GM23338 (cell line): ENCODE data around the gene B4GALNT2. TPM values are rescaled to one million over a fixed set of nuclear protein-coding genes. Genes with fewer than 3 reads are reported as not detected.

Experiments
- ATAC-seq: fragments of 200-7000 bp; cut with Tn5 transposase; 3 replicates; pipeline ENCODE4 v1.9.1; 2020
- DNase-seq: peaks from one replicate; pipeline ENCODE4 v3.0.0-alpha.2; 2015; ENCODE audit warnings: low spot score
- H2AFZ ChIP-seq: fragments of 200-600 bp; sonication (generic); 2 replicates; pipeline ENCODE4 v1.8.0; 2016; ENCODE audit warnings: antibody characterized with exemption, mild to moderate bottlenecking, moderate library complexity
- H3F3A ChIP-seq: fragments of 200-600 bp; sonication (generic); replicated peaks from 2 replicates; pipeline ENCODE4 v1.8.0; 2017; ENCODE audit warnings: antibody characterized with exemption, mixed run types, low read depth
- H3K27ac ChIP-seq: fragments of 200-600 bp; sonication (generic); 2 replicates; pipeline ENCODE4 v1.6.1; 2016; ENCODE audit warnings: low read depth
- H3K27me3 ChIP-seq: fragments of 200-600 bp; sonication (generic); 2 replicates; pipeline ENCODE4 v1.8.0; 2016; ENCODE audit warnings: mild to moderate bottlenecking, mixed run types, moderate library complexity; ENCODE audit not compliant: insufficient read depth
- H3K36me3 ChIP-seq: fragments of 200-600 bp; sonication (generic); 2 replicates; pipeline ENCODE4 v1.8.0; 2016; ENCODE audit warnings: mild to moderate bottlenecking; ENCODE audit not compliant: insufficient read depth
- H3K4me1 ChIP-seq: fragments of 200-600 bp; sonication (generic); 2 replicates; pipeline ENCODE4 v1.8.0; 2016; ENCODE audit warnings: mild to moderate bottlenecking, moderate library complexity; ENCODE audit not compliant: insufficient read depth
- H3K4me2 ChIP-seq: fragments of 200-600 bp; sonication (generic); 2 replicates; pipeline ENCODE4 v1.7.1; 2017; ENCODE audit warnings: mixed run types
- H3K4me3 ChIP-seq: fragments of 200-600 bp; sonication (generic); 2 replicates; pipeline ENCODE4 v1.6.1; 2016; ENCODE audit warnings: mixed run types
- H3K79me2 ChIP-seq: fragments of 200-600 bp; sonication (generic); replicated peaks from 2 replicates; pipeline ENCODE4 v1.8.0; 2017; ENCODE audit warnings: mild to moderate bottlenecking; ENCODE audit not compliant: insufficient read depth
- H3K9me2 ChIP-seq: fragments of 200-600 bp; sonication (generic); 2 replicates; pipeline ENCODE4 v1.8.0; 2017; ENCODE audit not compliant: insufficient read depth
- H4K20me1 ChIP-seq: fragments of 200-600 bp; sonication (generic); replicated peaks from 2 replicates; pipeline ENCODE4 v1.8.0; 2017; ENCODE audit warnings: mild to moderate bottlenecking; ENCODE audit not compliant: insufficient read depth
- H3K27ac Mint-ChIP-seq: 2 replicates; pipeline ENCODE4 v1.8.0; 2020; ENCODE audit warnings: inconsistent platforms, mild to moderate bottlenecking, moderate library complexity, mixed read lengths
- H3K27me3 Mint-ChIP-seq: 3 replicates; pipeline ENCODE4 v1.8.0; 2022; ENCODE audit warnings: low read depth, mild to moderate bottlenecking, moderate library complexity, mixed read lengths, inconsistent platforms; ENCODE audit not compliant: insufficient read depth, poor library complexity
- H3K36me3 Mint-ChIP-seq: 3 replicates; pipeline ENCODE4 v1.8.0; 2021; ENCODE audit warnings: low read depth, mild to moderate bottlenecking, inconsistent platforms, moderate library complexity, mixed read lengths
- H3K4me1 Mint-ChIP-seq: 3 replicates; pipeline ENCODE4 v1.8.0; 2020; ENCODE audit warnings: mild to moderate bottlenecking, inconsistent platforms, mixed read lengths
- H3K4me3 Mint-ChIP-seq: 3 replicates; pipeline ENCODE4 v1.8.0; 2021; ENCODE audit warnings: moderate library complexity, mild to moderate bottlenecking, inconsistent platforms, mixed read lengths
- H3K9me3 Mint-ChIP-seq: 3 replicates; pipeline ENCODE4 v1.8.0; 2020; ENCODE audit warnings: moderate library complexity, mild to moderate bottlenecking, inconsistent platforms, mixed read lengths
- CREB1 ChIP-seq: fragments of 250-450 bp; sonication (Bioruptor Pico); IDR thresholded peaks from 2 replicates; pipeline ENCODE4 v1.5.0; 2020; ENCODE audit warnings: low read depth, mild to moderate bottlenecking, moderate library complexity
- EZH2 ChIP-seq: fragments of 200-600 bp; sonication (generic); IDR thresholded peaks from one replicate; pipeline ENCODE4 v1.8.0; 2017; ENCODE audit warnings: antibody characterized with exemption, mild to moderate bottlenecking, low read depth; ENCODE audit not compliant: unreplicated experiment
- EZH2phosphoT487 ChIP-seq: fragments of 200-600 bp; sonication (generic); IDR thresholded peaks from one replicate; pipeline ENCODE4 v1.8.1; 2018; ENCODE audit warnings: antibody characterized with exemption; ENCODE audit not compliant: unreplicated experiment
- JUNB ChIP-seq: IDR thresholded peaks from one replicate; pipeline ENCODE4 v1.6.1; 2016; ENCODE audit warnings: antibody characterized with exemption; ENCODE audit not compliant: unreplicated experiment
- NANOG ChIP-seq: IDR thresholded peaks from 2 replicates; pipeline ENCODE4 v1.6.1; 2016; ENCODE audit warnings: antibody characterized with exemption, borderline replicate concordance
- POLR2AphosphoS5 ChIP-seq: IDR thresholded peaks from 2 replicates; pipeline ENCODE4 v1.6.1; 2016; ENCODE audit warnings: antibody characterized with exemption, low read depth
- REST ChIP-seq: IDR thresholded peaks from one replicate; pipeline ENCODE4 v1.6.1; 2018; ENCODE audit warnings: antibody characterized with exemption; ENCODE audit not compliant: unreplicated experiment
- STAT1 ChIP-seq: IDR thresholded peaks from one replicate; pipeline ENCODE4 v1.6.1; 2016; ENCODE audit warnings: antibody characterized with exemption; ENCODE audit not compliant: unreplicated experiment
- ZNF114 ChIP-seq: fragments of 250-450 bp; sonication (Bioruptor Pico); IDR thresholded peaks from 2 replicates; pipeline ENCODE4 v1.5.0; 2020; ENCODE audit warnings: mild to moderate bottlenecking, moderate library complexity
- ZNF331 ChIP-seq: fragments of 250-450 bp; sonication (Bioruptor Pico); IDR thresholded peaks from 2 replicates; pipeline ENCODE4 v1.5.0; 2020; ENCODE audit warnings: low read depth, mild to moderate bottlenecking, moderate library complexity
- ZNF462 ChIP-seq: fragments of 250-450 bp; sonication (Bioruptor Pico); IDR thresholded peaks from 2 replicates; pipeline ENCODE4 v1.5.0; 2020; ENCODE audit warnings: mild to moderate bottlenecking, moderate library complexity
- polyA plus RNA-seq: library from polyadenylated mRNA; unstranded; fragments of >200 nt; fragmentation: Nextera tagmentation; extraction: Ambion mirVana; gene quantifications from 2 replicates; pipeline ENCODE4 v1.2.1, GENCODE V29; 2016
- total RNA-seq: library from RNA; depleted of rRNA; stranded (reverse); fragments of >200 nt; shearing (Covaris generic); gene quantifications from 2 replicates; pipeline ENCODE4 v1.2.3, GENCODE V29; 2014
- TF ChIP-seq, protein P1 (sequence below): IDR thresholded peaks from 2 replicates; pipeline ENCODE4 v1.6.1; 2016; ENCODE audit warnings: antibody characterized with exemption
- TF ChIP-seq, protein P2 (sequence below), 2 experiments: fragments of 200-600 bp in 1 of 2; sonication (generic) in 1 of 2; conservative IDR thresholded peaks; 2 replicates each; pipeline versions ENCODE4 v1.5.1 to v1.6.1; 2016 to 2017; ENCODE audit warnings: antibody characterized with exemption in 2 of 2, low read depth in 2 of 2, mild to moderate bottlenecking in 2 of 2, moderate library complexity in 1 of 2

The B4GALNT2 gene
- total and polyA plus RNA-seq, 2 experiments from 2014 or later, result not detected

DNA sequence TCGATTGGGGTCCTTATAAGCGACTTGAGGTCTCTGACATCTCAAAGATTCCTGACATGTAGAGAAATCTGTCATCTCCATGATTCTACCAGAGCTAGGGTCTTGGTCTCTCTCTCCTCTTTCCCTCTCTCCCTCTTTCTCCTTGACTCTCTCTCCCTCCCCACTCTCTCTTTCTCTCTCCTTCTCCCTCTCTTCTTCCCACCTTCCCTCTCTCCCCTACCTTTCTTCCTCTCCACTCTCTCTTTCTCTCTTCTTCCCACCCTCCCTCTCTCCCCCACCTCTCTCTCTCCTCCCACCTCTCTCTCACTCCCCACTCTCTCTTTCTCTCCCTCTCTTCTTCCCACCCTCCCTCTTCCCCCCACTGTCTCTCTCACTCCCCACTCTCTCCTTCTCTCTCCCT, 32.6 kb downstream of the B4GALNT2 start:
- no peaks in the 10 kb centered on the region for H3K4me1 Mint-ChIP-seq
- Histone ChIP-seq H3F3A (no peaks in the 10 kb centered on the region), H3K36me3 (no peaks in the 10 kb centered on the region), H3K79me2 (no peaks in the 10 kb centered on the region), H3K4me1 (no peaks in the 10 kb centered on the region), H3K4me2 (no peak overlapping the region), H3K27ac (no peak overlapping the region), H3K27me3 (no peaks in the 10 kb centered on the region), H3K9me2 (no peaks in the 10 kb centered on the region), H3K4me3 (no peak overlapping the region), H2AFZ (no peak overlapping the region), H4K20me1 (no peaks in the 10 kb centered on the region)
- no peaks in the 10 kb centered on the region for H3K36me3 Mint-ChIP-seq
- ATAC-seq (no peak), DNase-seq (no peak)
- H3K9me3 Mint-ChIP-seq, result peaks cover 11% of the 10 kb centered on the region
- H3K27ac Mint-ChIP-seq, result no peak overlapping the region
- H3K27me3 Mint-ChIP-seq, result peaks cover 10% of the 10 kb centered on the region
- H3K4me3 Mint-ChIP-seq, result no peak overlapping the region
- TF ChIP-seq REST, result no peak
- TF ChIP-seq, protein P1, sequence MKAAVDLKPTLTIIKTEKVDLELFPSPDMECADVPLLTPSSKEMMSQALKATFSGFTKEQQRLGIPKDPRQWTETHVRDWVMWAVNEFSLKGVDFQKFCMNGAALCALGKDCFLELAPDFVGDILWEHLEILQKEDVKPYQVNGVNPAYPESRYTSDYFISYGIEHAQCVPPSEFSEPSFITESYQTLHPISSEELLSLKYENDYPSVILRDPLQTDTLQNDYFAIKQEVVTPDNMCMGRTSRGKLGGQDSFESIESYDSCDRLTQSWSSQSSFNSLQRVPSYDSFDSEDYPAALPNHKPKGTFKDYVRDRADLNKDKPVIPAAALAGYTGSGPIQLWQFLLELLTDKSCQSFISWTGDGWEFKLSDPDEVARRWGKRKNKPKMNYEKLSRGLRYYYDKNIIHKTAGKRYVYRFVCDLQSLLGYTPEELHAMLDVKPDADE, result no peak
- TF ChIP-seq ZNF331, result no peak
- no peak for TF ChIP-seq NANOG
- TF ChIP-seq, protein P2, sequence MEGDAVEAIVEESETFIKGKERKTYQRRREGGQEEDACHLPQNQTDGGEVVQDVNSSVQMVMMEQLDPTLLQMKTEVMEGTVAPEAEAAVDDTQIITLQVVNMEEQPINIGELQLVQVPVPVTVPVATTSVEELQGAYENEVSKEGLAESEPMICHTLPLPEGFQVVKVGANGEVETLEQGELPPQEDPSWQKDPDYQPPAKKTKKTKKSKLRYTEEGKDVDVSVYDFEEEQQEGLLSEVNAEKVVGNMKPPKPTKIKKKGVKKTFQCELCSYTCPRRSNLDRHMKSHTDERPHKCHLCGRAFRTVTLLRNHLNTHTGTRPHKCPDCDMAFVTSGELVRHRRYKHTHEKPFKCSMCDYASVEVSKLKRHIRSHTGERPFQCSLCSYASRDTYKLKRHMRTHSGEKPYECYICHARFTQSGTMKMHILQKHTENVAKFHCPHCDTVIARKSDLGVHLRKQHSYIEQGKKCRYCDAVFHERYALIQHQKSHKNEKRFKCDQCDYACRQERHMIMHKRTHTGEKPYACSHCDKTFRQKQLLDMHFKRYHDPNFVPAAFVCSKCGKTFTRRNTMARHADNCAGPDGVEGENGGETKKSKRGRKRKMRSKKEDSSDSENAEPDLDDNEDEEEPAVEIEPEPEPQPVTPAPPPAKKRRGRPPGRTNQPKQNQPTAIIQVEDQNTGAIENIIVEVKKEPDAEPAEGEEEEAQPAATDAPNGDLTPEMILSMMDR (conservative IDR thresholded peaks at IDR 0.05; ENCODE audit: low read depth in 2 of 2), result no peak
- TF ChIP-seq ZNF462, result no peak
- no peak for TF ChIP-seq POLR2AphosphoS5
- TF ChIP-seq JUNB, result no peak
- TF ChIP-seq EZH2phosphoT487, result no peak
- TF ChIP-seq ZNF114, result no peak
- TF ChIP-seq STAT1, result no peak
- no peak for TF ChIP-seq EZH2
- TF ChIP-seq CREB1 (CRISPR knock-in tag), result no peak
